ENCODE data around the gene CCNY. TPM values are rescaled to one million over a fixed set of nuclear protein-coding genes. Genes with fewer than 3 reads are reported as not detected.

CCNY gene
- total RNA-seq, 4 donors from 2014 or later, result 23.3 to 72.3 (median 26.7) TPM

DNA sequence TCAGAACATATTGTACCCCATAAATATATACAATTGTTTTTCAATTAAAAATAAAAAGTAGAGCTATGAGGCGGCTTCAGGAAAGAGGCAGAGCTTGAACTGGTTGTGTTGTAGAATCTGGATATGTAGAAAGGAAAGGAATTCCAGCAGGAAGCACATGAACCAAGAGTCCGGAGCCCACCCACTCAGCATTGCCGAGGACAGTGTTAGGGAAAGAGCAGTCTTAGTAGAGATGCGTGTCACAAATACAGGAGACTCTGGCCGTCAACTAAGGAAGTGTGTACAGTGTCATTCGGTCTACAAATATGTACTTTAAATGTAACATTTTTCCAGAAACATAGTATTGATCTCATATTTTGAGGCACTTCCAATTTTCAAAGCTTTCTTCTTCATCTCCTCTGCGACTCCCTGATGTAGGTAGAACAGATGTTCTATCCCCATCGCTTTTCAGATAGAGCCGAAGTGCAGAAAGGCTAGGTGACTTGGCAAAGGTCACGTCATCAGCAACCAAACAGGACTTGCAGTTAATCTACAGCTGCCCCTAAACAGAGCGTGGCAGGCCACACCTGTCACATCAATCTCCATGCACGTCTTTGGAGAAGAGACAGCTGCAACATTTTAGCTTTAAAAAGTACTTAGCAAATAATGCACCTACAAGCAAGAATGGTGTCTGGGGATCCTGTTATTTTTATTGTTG, 243.6 kb downstream of the CCNY start:
- TF ChIP-seq, protein P1, sequence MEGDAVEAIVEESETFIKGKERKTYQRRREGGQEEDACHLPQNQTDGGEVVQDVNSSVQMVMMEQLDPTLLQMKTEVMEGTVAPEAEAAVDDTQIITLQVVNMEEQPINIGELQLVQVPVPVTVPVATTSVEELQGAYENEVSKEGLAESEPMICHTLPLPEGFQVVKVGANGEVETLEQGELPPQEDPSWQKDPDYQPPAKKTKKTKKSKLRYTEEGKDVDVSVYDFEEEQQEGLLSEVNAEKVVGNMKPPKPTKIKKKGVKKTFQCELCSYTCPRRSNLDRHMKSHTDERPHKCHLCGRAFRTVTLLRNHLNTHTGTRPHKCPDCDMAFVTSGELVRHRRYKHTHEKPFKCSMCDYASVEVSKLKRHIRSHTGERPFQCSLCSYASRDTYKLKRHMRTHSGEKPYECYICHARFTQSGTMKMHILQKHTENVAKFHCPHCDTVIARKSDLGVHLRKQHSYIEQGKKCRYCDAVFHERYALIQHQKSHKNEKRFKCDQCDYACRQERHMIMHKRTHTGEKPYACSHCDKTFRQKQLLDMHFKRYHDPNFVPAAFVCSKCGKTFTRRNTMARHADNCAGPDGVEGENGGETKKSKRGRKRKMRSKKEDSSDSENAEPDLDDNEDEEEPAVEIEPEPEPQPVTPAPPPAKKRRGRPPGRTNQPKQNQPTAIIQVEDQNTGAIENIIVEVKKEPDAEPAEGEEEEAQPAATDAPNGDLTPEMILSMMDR (IDR thresholded peaks at IDR 0.05), result no peak
- no peak for TF ChIP-seq POLR2A (IDR thresholded peaks at IDR 0.05)
- H3K4me3 ChIP-seq (ENCODE audit: low read depth, poor library complexity, severe bottlenecking), result no peak overlapping the region
- intact Hi-C loops (cut with DNase I; ENCODE audit: low total_unique reads), result no loop called here
- 66 to 69% methylated on average over 12 of the region's 12 CpGs for WGBS, 2 donors
- DNase-seq (ENCODE audit: low spot score in 2 of 2), result peak in 1 of 2 donors; percentile 25

DNA sequence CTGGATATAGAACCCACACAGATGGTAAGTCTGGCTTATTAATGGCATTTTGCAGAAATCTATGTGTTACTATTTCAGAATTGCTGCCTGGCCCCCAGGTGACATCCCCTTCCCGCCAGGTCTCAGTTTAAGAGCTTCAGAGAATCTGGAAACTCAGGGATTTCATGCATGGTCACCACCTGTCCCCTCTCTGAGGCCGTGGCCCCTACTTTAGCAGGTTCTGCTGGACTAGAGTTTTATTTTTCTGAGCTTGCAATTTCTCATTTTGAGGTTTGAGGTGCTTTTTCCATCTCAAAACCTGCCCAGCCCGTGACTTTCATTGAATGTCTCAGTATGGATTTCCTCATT, 244.1 kb downstream of the CCNY start:
- H3K4me3 ChIP-seq (ENCODE audit: low read depth, poor library complexity, severe bottlenecking), result no peak overlapping the region
- WGBS, 2 donors, result 78 to 87% methylated on average over 3 of the region's 3 CpGs
- intact Hi-C loops (cut with DNase I; ENCODE audit: low total_unique reads), result no loop called here
- peak in 1 of 2 donors; percentile 25 for DNase-seq (ENCODE audit: low spot score in 2 of 2)
- no peak for TF ChIP-seq POLR2A (IDR thresholded peaks at IDR 0.05)
- TF ChIP-seq, protein P1 (IDR thresholded peaks at IDR 0.05), result no peak

DNA sequence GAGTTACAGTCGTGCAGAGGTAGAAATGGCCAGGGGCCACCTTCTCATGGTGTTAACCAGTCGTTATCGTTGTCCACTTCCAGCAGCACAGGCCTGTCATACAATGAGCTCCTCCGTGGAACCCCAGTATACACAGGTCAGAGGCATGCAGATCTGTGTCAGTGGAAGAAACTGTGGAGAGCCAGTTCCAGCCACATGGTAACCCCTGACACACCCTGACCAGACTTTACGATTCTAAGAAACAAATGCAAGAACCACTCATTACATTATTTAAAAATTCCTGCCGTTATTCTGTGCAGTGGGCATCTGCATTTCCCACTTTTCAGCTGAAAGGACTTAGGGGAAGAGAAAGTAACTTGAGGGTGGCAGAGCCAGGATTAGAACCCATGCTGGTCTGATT, 245.3 kb downstream of the CCNY start:
- no peak overlapping the region for H3K4me3 ChIP-seq (ENCODE audit: low read depth, poor library complexity, severe bottlenecking)
- intact Hi-C loops (cut with DNase I; ENCODE audit: low total_unique reads), result no loop called here
- 86 to 87% methylated on average over 6 of the region's 6 CpGs for WGBS, 2 donors
- TF ChIP-seq, protein P1 (IDR thresholded peaks at IDR 0.05), result no peak
- TF ChIP-seq POLR2A (IDR thresholded peaks at IDR 0.05), result no peak
- no peak for DNase-seq (ENCODE audit: low spot score in 2 of 2)

DNA sequence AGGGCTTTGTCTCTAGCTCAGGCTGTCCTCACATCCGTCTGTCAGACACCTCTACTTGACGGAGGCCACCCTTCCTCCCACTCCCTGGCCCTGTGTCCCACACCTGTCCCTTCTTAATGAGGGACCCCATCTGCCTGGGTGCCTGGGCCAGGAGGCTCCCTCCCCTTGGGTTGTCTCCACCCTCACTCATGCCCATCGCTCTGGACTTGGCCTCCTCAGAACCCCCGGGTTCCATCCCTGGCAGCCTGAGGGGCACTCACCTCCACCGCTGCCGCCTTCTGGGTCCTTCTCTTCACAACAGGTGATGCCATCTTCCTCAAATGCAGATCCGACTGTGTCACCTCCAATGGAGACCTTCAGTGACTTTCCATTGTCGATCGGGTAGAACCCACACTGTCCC, 248.6 kb downstream of the CCNY start:
- 95 to 96% methylated on average over 9 of the region's 9 CpGs for WGBS, 2 donors
- no peak overlapping the region for H3K4me3 ChIP-seq (ENCODE audit: low read depth, poor library complexity, severe bottlenecking)
- intact Hi-C loops (cut with DNase I; ENCODE audit: low total_unique reads), result no loop called here
- peak in 1 of 2 donors; percentile 81 for DNase-seq (ENCODE audit: low spot score in 2 of 2)
- no peak for TF ChIP-seq POLR2A (IDR thresholded peaks at IDR 0.05)
- TF ChIP-seq, protein P1 (IDR thresholded peaks at IDR 0.05), result no peak

DNA sequence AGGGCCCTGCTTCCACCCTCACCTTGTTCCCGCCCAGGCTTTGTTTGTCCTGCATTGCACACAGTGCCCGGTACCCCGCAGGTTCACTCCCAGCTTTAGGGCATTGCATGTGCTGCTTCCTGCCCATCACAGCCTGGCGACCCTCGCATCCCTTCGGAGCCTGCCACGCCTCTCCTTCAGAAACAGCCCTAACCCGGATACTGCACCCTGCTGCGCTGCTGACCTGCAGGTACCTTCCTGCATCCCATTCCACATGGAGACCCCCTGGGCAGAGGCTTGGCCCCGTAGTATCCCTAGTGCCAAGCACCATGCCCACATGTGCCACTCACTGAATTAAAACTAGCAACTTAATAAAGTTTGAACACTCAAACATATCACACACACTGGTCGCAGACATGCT, 249.0 kb downstream of the CCNY start:
- intact Hi-C loops (cut with DNase I; ENCODE audit: low total_unique reads), result no loop called here
- TF ChIP-seq POLR2A (IDR thresholded peaks at IDR 0.05), result no peak
- TF ChIP-seq, protein P1 (IDR thresholded peaks at IDR 0.05), result no peak
- no peak overlapping the region for H3K4me3 ChIP-seq (ENCODE audit: low read depth, poor library complexity, severe bottlenecking)
- peak in 1 of 2 donors; percentile 66 for DNase-seq (ENCODE audit: low spot score in 2 of 2)
- 96 to 97% methylated on average over 11 of the region's 11 CpGs for WGBS, 2 donors

Measured in lower leg skin (tissue), 4 donors.